NCI-H748 treated with DMSO at 0.1 percent for 48 hours (cell line): ENCODE results near the gene HIRIP3.

ENCODE experiments used
- DNase-seq: peaks from one replicate; lab custom pipeline; 2025; lab: John Stamatoyannopoulos, UW

HIRIP3 gene

DNA sequence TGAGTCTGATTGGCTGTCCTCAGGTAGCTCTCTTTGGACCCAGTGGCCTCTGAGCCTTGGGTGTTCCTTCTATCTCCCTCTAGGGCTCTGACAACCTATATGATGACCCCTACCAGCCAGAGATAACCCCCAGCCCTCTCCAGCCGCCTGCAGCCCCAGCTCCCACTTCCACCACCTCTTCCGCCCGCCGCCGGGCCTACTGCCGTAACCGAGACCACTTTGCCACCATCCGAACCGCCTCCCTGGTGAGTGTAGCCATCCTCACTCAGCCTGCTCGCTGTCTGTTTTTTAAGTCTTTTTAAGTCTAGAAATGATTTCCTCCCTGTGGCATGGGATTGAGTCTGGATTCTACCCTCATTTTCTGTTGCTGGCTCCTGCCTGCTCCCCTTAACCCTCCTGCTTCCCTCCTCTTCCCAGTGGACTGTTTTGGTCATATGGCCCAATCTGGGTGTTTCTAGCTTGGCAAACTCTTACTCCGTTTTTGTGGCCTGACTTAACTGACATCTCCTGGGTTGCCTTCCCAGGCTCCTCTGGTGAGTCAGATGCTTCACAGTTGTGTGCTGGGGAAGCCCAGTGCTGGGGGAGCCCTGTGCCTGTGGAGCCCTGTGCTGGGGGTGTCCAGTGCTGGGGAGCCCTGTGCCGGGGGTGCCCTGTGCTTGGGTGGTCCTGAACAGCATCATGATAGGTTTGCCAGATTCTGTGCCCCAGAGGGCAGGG, 11.8 kb downstream of the HIRIP3 start:
- DNase-seq, result no peak

- DNase-seq, result no peak
Measured at GRCh38 chr16:29982560-29983419, 12.6 kb downstream of the HIRIP3 start.

- DNase-seq, result no peak
Measured at GRCh38 chr16:29978564-29979270, 16.7 kb downstream of the HIRIP3 start.

DNA sequence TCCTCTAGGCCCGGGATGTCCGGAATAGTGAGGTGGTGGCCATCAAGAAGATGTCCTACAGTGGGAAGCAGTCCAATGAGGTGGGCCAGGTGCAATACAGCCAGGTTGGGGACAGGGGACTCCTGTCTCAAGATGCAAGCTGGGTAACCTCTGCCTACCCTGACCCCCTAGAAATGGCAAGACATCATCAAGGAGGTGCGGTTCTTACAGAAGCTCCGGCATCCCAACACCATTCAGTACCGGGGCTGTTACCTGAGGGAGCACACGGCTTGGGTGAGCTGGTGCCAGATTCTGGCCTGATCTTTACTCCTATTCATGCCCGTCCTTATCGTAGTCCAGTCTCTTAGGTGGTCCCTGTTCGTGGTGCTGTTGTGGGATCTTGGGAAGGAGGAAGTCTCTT, 17.3 kb downstream of the HIRIP3 start:
- no peak for DNase-seq

DNA sequence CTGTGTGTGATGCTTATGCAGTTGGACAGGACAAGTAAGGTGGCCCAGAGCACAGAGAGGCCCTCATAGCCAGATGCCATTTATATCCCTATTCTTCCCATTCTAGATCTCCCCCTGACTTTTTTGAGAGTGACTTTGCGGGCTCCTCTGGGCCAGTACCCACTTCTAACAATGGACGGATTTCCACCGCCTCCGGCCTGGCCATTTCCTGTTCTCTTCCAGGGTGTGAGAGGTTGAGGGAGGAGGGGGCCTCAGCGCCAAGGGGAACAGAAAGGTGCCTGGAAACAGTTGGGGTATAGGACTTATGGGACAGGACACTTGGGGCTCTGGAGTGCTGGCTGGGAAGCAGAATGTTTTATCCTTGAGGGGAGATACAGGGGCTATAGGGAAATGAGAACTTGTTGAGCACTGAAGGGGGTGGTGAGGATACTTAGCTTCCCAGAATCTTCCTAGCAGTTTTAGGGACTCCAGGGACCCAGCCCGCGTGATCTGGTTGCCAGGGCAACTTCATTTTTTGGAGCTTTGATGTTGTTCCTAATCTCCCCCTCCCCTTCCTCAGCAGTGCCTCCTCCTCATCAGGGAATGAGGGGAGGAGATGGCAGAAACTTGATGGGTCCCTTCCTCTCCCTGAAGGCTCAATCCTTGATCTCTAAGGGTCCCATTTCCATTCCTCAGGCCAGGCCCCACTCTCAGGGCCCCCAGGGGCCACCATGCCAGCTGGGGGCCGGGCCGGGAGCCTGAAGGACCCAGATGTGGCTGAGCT, 18.2 kb downstream of the HIRIP3 start:
- DNase-seq, result no peak

DNA sequence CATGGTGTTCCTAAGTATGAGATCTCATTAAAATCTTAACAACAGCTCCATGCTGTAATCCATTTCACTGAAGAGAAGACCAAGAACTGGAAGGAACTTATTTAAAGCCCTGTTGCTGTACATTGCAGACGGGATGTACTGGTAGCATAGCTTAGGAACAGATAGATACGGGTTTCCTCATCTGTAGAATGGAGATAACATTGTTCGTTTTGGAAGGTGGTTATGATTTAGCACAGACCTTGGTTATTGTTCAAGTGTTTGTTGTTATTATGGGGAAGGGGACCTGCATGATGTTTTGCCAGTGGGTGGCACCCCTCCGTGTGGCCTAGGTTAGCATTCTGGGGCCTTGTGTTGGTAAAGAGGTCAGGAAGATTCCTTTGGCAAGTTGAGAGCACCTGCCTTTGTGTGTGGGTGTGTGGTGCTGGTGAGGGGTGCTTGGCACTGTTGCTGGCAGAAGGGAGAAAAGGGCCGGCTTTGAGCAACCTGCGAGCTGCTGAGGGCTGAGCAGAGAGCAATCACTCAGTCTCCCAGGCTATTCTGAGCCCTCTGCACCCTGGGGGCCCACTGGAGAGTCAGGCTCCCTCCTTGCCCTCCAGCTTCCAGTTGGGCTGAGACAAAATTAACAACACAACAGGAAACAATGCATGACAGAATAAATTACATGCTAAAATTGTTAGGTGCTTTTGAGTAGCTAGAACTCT, 19.5 kb downstream of the HIRIP3 start:
- DNase-seq, result no peak

DNA sequence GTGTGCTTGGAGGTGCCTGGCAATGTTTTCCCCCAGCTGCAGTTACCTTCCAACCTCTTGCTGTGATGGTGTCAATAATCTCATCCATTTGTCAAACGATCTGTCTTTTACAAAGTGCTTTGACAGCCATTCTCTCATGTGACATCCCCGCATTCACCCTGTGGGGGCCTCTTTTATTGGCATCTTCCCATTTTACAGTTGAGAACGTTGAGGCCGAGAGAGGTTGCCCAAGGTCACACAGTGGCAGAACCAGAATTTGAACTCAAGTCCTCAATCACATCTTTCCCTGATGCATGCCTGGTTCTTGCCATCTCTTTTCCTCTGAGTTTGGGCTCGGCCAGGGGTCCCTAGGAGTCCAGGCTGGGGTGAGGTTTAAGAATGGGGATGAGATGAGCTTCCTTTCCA, 20.3 kb downstream of the HIRIP3 start:
- no peak for DNase-seq

DNA sequence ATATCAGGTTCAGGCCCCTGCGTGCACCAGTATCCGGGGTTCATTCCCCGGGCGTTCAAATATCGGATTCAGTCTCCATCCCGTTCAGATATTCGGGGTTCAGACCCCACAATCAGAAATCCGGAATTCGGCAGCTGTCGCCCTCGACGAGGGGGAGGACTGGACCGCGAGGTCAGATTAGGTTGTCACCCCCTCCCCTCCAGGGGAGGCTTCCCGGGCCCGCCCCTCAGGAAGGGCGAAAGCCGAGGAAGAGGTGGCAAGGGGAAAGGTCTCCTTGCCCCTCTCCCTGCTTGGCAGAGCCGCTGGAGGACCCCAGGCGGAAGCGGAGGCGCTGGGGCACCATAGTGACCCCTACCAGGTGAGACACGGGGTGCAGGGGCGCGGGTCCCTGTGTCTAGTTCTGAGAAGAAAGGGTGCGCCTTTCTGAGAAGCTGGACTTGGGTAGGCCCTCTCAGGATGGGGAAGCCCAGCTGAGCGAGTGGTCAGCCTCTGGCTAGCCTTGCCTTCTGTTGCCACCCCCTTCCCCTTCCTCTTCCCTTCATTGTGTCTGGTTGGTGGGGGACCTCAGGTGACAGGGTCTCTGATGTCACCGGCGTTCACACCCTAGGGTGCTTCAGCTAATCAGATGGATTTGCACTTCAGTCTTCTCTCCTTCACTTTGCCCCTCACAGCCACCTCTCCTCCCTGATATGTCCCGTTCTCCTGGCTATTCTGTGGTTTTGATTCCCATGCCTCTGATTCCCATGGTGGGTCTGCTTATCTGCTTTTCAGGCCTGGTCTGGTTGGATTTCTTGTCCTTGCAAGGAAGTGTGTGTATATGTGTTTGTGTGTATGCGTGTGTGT, 20.9 kb downstream of the HIRIP3 start:
- DNase-seq, result no peak

GRCh38 chr16:29973384-29974246, 21.8 kb downstream of the HIRIP3 start, which contains the start of gene TAOK2:
TSS of gene TAOK2 (plus strand) at chr16:29973868. CDS start at chr16:29977773, 3,905 bp downstream.
- peak; percentile 91 for DNase-seq

- DNase-seq, result no peak
Measured at GRCh38 chr16:29972992-29973383, 22.4 kb downstream of the HIRIP3 start.

- DNase-seq, result no peak
Measured at GRCh38 chr16:29972500-29972899, 22.9 kb downstream of the HIRIP3 start.

DNA sequence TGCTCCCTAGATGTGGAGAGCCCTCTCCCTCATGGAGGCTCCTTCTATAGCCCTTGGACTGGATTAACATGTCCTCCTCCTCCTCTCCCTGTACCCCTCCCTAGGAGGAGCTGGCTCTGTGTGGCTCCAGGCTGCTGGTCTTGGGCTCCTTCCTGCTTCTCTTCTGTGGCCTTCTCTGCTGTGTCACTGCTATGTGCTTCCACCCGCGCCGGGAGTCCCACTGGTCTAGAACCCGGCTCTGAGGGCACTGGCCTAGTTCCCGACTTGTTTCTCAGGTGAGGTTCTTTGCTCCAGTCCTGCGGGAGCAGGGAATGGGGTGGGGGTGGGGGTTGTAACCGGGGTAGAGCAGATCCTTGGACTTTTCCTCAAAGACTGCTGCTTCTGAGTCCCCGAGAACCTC, 24.1 kb downstream of the HIRIP3 start:
- DNase-seq, result no peak

- no peak for DNase-seq
Measured at GRCh38 chr16:29968205-29968604, 27.2 kb downstream of the HIRIP3 start.

DNA sequence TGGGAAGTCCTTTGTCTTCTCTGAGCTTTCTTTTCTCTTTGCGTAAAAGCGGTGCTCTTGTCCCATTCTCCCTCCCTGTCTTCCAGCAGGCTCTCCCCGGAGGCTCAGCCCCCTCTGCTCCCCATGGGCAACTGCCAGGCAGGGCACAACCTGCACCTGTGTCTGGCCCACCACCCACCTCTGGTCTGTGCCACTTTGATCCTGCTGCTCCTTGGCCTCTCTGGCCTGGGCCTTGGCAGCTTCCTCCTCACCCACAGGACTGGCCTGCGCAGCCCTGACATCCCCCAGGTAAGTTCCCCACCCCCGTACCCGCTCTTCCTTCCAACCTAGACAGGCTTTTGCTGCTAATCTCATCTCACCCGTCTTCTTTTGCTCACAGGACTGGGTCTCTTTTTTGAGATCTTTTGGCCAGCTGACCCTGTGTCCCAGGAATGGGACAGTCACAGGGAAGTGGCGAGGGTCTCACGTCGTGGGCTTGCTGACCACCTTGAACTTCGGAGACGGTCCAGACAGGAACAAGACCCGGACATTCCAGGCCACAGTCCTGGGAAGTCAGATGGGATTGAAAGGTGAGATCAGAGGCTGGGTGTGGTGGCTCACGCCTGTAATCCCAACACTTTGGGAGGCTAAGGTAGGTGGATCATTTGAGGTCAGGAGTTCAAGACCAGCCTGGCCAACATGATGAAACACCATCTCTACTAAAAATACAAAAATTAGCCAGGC, 32.2 kb downstream of the HIRIP3 start:
- no peak for DNase-seq

DNA sequence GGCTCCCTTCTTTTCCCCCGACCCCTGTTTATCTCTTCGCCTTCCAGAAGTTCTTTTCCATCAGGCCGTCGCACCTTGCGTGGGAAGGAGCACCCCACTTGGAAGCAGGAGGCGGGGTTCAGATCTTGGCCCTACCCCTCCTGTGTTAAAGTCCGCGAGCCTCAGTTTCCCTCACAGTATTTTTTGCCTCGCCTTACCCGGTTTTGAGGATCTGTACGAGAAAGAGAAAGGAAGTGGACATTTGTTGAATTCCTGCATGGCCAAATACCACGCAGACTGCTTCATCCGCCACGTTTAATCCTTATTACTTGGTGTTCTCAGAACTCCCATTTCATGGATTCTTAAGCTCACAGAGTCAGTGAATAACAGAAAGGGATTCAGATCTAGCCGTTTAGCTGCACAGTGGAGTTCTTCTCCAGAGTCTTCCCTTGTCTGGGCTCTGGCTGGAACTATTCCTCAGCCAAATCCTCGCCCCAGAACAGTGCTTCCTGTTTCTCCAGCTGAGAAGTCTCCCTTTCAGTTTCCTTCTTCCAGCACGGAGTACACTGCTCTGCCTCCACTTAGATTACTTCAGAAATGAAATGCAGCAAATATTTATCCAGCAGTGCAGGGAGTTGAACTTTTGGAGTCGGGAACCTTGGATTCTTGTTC, 32.9 kb downstream of the HIRIP3 start:
- no peak for DNase-seq

DNA sequence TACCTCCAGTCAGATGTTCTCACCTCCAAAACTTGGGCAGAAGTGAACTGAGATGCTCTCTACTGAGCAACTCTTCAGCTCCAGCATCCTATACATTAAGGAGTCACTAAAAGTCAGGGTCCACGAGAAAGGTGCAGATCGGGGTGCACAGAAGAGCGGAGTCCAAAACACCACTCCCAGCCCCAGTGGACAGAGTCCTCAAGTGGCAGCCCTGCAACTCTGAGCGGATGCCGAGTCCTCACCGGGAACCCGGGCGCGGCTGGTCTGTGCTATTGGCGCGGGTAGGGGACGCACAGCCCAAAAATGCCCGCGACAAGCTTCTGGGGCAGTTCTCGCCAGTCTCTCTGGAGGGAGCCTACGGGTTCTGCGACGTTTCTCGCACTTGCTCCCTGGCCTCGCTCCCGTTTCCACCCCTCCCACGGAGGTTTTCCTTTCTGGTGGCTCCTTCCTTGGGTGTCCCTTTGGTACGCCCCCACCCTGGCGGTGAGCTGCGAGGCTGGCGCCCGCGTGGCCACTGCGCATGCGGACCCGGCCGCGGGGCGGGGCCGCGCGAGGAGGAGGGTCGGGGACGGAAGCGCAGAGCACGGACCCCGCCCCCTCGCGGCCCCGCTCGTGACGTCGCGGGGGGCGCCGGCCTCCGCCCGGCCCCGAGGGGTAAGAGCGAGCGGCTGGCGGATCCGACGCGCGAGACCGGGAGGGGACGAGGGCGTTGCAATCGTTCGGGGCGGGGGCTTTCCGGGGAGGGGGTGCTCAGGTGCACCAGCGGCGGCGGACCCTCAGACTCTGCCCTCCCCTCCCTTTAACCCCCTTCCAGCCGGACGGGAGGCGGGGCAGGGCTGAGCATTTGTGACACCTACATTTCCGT, 33.7 kb downstream of the HIRIP3 start, which contains the start of gene TMEM219:
Gene TMEM219 (plus strand): TSS at position 601 of the 865 bp plus-strand sequence. CDS start 1,065 bp downstream, outside the sequence.
- peak; percentile 75 for DNase-seq

- DNase-seq, result no peak
Measured at GRCh38 chr16:29961127-29961478, 34.3 kb downstream of the HIRIP3 start.
